K562 (cell line): Measurements from ENCODE around the gene GFOD1. TPM values are rescaled to one million over a fixed set of nuclear protein-coding genes. Genes with fewer than 3 reads are reported as not detected.
"Not testable (repeated sequence)": the region's sequence is repeated elsewhere in the genome, so short reads cannot be mapped to it uniquely, and the experiment has no call there.

ENCODE experiments used
- ATAC-seq: fragments of 200-7000 bp; cut with Tn5 transposase; 3 replicates; pipeline ENCODE4 v1.9.1; 2020; ENCODE audit warnings: moderate library complexity
- BruUV-seq: library from RNA; stranded (reverse); fragments of 400-500 nt; replicated peaks from 2 replicates; lab custom pipeline; 2021; lab: Mats Ljungman, UMichigan
- CTCF ChIA-PET: fragments of 300-600 bp; formaldehyde crosslinking; extraction: SDS; loops from one replicate; lab custom pipeline; 2021; ENCODE audit warnings: low intra/inter-chr PET ratio; lab: Yijun Ruan, JAX
- POLR2A ChIA-PET: fragments of 300-600, 350-650 bp; sonication (Branson Sonifier 250); formaldehyde crosslinking; extraction: SDS; loops from one replicate; lab custom pipeline; 2021; ENCODE audit warnings: antibody characterized with exemption, inconsistent platforms; lab: Yijun Ruan, JAX
- DNase-seq, 4 experiments: peaks; one replicate each; pipeline versions ENCODE4 v3.0.0 to v3.0.0-alpha.2; 2011 to 2018; ENCODE audit warnings: low spot score in 3 of 4, mixed read lengths in 3 of 4; ENCODE audit errors: extremely low read depth in 1 of 4
- FAIRE-seq: peaks from 2 replicates; lab custom pipeline; 2011; peaks lifted over from hg19 to GRCh38; lab: Jason Lieb, UNC
- H2AFZ ChIP-seq: 2 replicates; pipeline ENCODE4 v1.6.0; 2011; ENCODE audit warnings: low read depth, low read length, control low read depth, inconsistent platforms
- H3K27ac ChIP-seq: fragments of 200-600 bp; 3 replicates; pipeline ENCODE4 v1.8.0; 2011; ENCODE audit warnings: low read depth, mild to moderate bottlenecking, control low read depth, inconsistent platforms, low read length, moderate library complexity, mixed read lengths; ENCODE audit errors: extremely low read depth
- H3K27me3 ChIP-seq, 2 experiments: fragments of 300-600 bp in 1 of 2; 2 replicates in 1 of 2; 3 replicates in 1 of 2; pipeline versions ENCODE4 v1.6.0 to v1.8.0; 2011; ENCODE audit warnings: inconsistent platforms in 2 of 2, low read length in 2 of 2, mild to moderate bottlenecking in 1 of 2, mixed read lengths in 1 of 2, moderate library complexity in 1 of 2; ENCODE audit not compliant: control insufficient read depth in 2 of 2, insufficient read depth in 2 of 2
- H3K36me3 ChIP-seq: fragments of 300-600 bp; 3 replicates; pipeline ENCODE4 v1.8.0; 2011; ENCODE audit warnings: mild to moderate bottlenecking, low read length, inconsistent platforms; ENCODE audit not compliant: control insufficient read depth, insufficient read depth
- H3K4me1 ChIP-seq, 2 experiments: fragments of 200-600 bp in 1 of 2; replicated peaks in 1 of 2; 2 replicates in 1 of 2; 3 replicates in 1 of 2; pipeline versions ENCODE4 v1.5.1 to v1.8.0; 2011; ENCODE audit warnings: inconsistent platforms in 2 of 2, low read length in 2 of 2, mild to moderate bottlenecking in 1 of 2, mixed read lengths in 1 of 2, moderate library complexity in 1 of 2; ENCODE audit not compliant: control insufficient read depth in 2 of 2, insufficient read depth in 2 of 2
- H3K4me2 ChIP-seq: 2 replicates; pipeline ENCODE4 v1.6.1; 2011; ENCODE audit warnings: low read length, control low read depth, inconsistent platforms, mixed read lengths; ENCODE audit not compliant: insufficient read depth
- H3K4me3 ChIP-seq: fragments of 200-600 bp; sonication (generic), shearing (Covaris generic); 2 replicates; pipeline ENCODE4 v1.5.1; 2016; ENCODE audit warnings: control low read depth, inconsistent platforms
- H3K79me2 ChIP-seq: fragments of 200-600 bp; 3 replicates; pipeline ENCODE4 v1.8.0; 2011; ENCODE audit warnings: low read length, inconsistent platforms; ENCODE audit not compliant: control insufficient read depth, insufficient read depth
- H3K9ac ChIP-seq, 2 experiments: 2 replicates each; pipeline versions ENCODE4 v1.6.0 to v1.6.1; 2011; ENCODE audit warnings: low read depth in 2 of 2, low read length in 2 of 2, control low read depth in 1 of 2, inconsistent platforms in 1 of 2, mild to moderate bottlenecking in 1 of 2, mixed read lengths in 1 of 2; ENCODE audit not compliant: insufficient read depth in 1 of 2
- H3K9me1 ChIP-seq: one replicate; pipeline ENCODE4 v1.6.0; 2011; ENCODE audit warnings: inconsistent platforms, mild to moderate bottlenecking, low read length, moderate library complexity; ENCODE audit not compliant: control insufficient read depth, insufficient read depth
- H3K9me3 ChIP-seq: replicated peaks from 2 replicates; pipeline ENCODE4 v1.5.1; 2011; ENCODE audit warnings: low read depth, low read length, inconsistent platforms; ENCODE audit not compliant: control insufficient read depth, insufficient read depth
- H4K20me1 ChIP-seq: replicated peaks from 2 replicates; pipeline ENCODE4 v1.6.1; 2011; ENCODE audit warnings: low read length, inconsistent platforms, mixed read lengths; ENCODE audit not compliant: control insufficient read depth, insufficient read depth
- DACH1 ChIP-seq: fragments of 450-650 bp; IDR thresholded peaks from 2 replicates; pipeline ENCODE4 v1.6.1; 2018; ENCODE audit not compliant: partially characterized antibody
- PCBP2 ChIP-seq: fragments of 200-400 bp; formaldehyde crosslinking; IDR thresholded peaks from 2 replicates; pipeline ENCODE4 v1.6.1; 2018; ENCODE audit warnings: low read length, low read depth, mild to moderate bottlenecking, moderate library complexity; ENCODE audit not compliant: poor library complexity, severe bottlenecking
- RBM25 ChIP-seq: fragments of 200-400 bp; formaldehyde crosslinking; IDR thresholded peaks from 2 replicates; pipeline ENCODE4 v1.6.1; 2018; ENCODE audit warnings: low read length, low read depth, moderate library complexity; ENCODE audit not compliant: severe bottlenecking
- ZNF146 ChIP-seq: IDR thresholded peaks from one replicate; pipeline ENCODE4 v1.6.1; 2018; ENCODE audit warnings: missing compliant biosample characterization; ENCODE audit not compliant: unreplicated experiment
- WGBS: fragments of 100-300 bp; shearing (Covaris generic); methylation state at CpG from one replicate; pipeline ENCODE4 v1.1.6; 2016; ENCODE audit warnings: low coverage, mixed read lengths; ENCODE audit not compliant: insufficient coverage; ENCODE audit errors: missing lambda C conversion rate; 5-methylcytosine and 5-hydroxymethylcytosine counted together
- in situ Hi-C: fragments of 300-500 bp; cut with MboI; formaldehyde crosslinking; loops from 4 replicates; pipeline ENCODE4 v1.15.0; 2018; ENCODE audit warnings: inconsistent platforms, mixed read lengths
- intact Hi-C: fragments of 100-400 bp; cut with micrococcal nuclease; formaldehyde crosslinking; loops from 2 replicates; pipeline ENCODE4 v1.14.2; 2022
- polyA plus RNA-seq, 8 experiments: library from polyadenylated mRNA; depleted of rRNA in 4 of 8; stranded (reverse) in 5 of 8; unstranded in 3 of 8; fragments of >200 nt; fragmentation: Nextera tagmentation in 2 of 8; fragmentation: Illumina TruSeq in 1 of 8; extraction: Ambion mirVana in 2 of 8; extraction: Trizol in 1 of 8; gene quantifications; 2 replicates each; pipeline versions ENCODE4 v1.2.1 to v1.2.3, GENCODE V29; 2011 to 2014; ENCODE audit warnings: inconsistent platforms in 1 of 8, missing spikeins in 1 of 8
- total RNA-seq, 7 experiments: library from RNA; depleted of rRNA in 6 of 7; stranded (reverse); fragments of >200 nt in 6 of 7; fragmentation: Illumina TruSeq in 2 of 7; extraction: Trizol in 2 of 7; gene quantifications; 2 replicates each; pipeline versions ENCODE4 v1.2.1 to v1.2.3, GENCODE V29; 2011 to 2021; ENCODE audit warnings: low replicate concordance in 1 of 7
- TF ChIP-seq, protein P1 (sequence below): sonication (generic); formaldehyde crosslinking; IDR thresholded peaks from 2 replicates; pipeline ENCODE4 v1.8.0; 2022; ENCODE audit warnings: mild to moderate bottlenecking, missing genetic modification reagents

The GFOD1 gene
- total and polyA plus RNA-seq, 9 of the 15 experiments (the other 6 are each of a cell fraction or from before 2014, with no cell fraction given), result 3.8 to 12.0 (median 8.2) TPM

DNA sequence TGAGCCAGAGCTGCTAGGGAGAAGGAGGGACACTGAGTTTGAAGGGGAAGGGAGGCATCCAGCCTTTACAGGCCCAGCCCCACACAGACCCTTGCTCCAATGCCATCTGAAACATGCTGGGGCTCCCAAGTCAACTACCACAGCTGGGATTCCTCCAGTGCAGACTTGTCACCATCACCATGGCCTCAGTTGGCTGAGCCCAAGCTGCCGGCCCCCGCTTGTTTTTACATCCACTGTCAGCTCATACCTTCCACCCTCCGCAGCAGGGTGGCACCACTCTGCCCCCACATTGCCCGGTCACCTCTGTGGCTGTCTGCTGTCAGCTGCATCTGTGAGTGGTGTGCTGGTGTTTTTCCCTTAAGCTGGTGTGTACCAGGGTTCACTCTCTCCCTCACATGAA is 26.1 kb downstream of the GFOD1 start:
- FAIRE-seq, result no peak
- 63% methylated on average over 4 of the region's 4 CpGs for WGBS
- intact Hi-C loops, result no loop called here

DNA sequence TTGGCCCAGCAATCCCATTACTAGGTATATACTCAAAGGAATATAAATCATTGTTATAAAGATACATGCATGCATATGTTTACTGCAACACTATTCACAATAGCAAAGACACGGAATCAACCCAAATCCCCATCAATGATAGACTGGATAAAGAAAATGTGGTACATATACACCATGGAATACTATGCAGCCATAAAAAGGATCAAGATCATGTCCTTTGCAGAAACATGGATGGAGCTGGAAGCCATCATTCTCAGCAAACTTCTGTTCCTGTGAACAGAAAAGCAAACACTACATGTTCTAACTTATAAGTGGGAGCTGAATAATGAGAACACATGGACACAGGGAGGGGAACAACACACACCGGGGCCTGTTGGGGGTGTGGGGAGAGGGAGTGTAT is 27.1 kb downstream of the GFOD1 start:
- 10% methylated on average over 2 of the region's 2 CpGs for WGBS
- H3K9ac ChIP-seq, H3K4me2 ChIP-seq, H3K4me1 ChIP-seq, H2AFZ ChIP-seq, CTCF ChIA-PET, H3K9me1 ChIP-seq, BruUV-seq, ATAC-seq, H3K36me3 ChIP-seq, H3K4me3 ChIP-seq, FAIRE-seq, H3K27ac ChIP-seq, H3K9me3 ChIP-seq, H4K20me1 ChIP-seq, intact Hi-C loops, DNase-seq, in situ Hi-C loops: not testable (repeated sequence)
- POLR2A ChIA-PET, result interaction anchor here (0.6 kb wide), 1 partner anchor 23 kb away, joined by 3 read pairs; no protein-coding TSS in a partner anchor
- TF ChIP-seq ZNF146 (peak; percentile 86), DACH1 (peak; percentile 73), RBM25 (peak; percentile 23)
- TF ChIP-seq, all 486 proteins: peak for 3; not testable (repeated sequence) for 483
- not testable (repeated sequence) for H3K79me2 ChIP-seq, H3K27me3 ChIP-seq

More for the DNA sequence above, 26.1 kb downstream of the GFOD1 start:
- H3K27ac ChIP-seq, result no peak overlapping the region
- no peaks in the 10 kb centered on the region for H3K79me2 ChIP-seq
- H3K4me2 ChIP-seq, result no peak overlapping the region
- H3K9me3 ChIP-seq, result no peaks in the 10 kb centered on the region
- in situ Hi-C loops, result no loop called here
- TF ChIP-seq, protein P1, sequence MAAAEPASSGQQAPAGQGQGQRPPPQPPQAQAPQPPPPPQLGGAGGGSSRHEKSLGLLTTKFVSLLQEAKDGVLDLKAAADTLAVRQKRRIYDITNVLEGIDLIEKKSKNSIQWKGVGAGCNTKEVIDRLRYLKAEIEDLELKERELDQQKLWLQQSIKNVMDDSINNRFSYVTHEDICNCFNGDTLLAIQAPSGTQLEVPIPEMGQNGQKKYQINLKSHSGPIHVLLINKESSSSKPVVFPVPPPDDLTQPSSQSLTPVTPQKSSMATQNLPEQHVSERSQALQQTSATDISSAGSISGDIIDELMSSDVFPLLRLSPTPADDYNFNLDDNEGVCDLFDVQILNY (CRISPR knock-in tag), result 0 out of 2 replicates have a peak, but pooled peaks have one; percentile 28
- TF ChIP-seq PCBP2, result no peak
- no peaks in the 10 kb centered on the region; a peak in 1 of 5 replicates for H3K27me3 ChIP-seq
- H3K4me1 ChIP-seq, result no peaks in the 10 kb centered on the region
- POLR2A ChIA-PET, result interaction anchor here (0.9 to 1.3 kb wide), 2 partner anchors 12 to 22 kb away, joined by 3 to 4 read pairs; no protein-coding TSS in a partner anchor
- H3K9me1 ChIP-seq, result no peaks in the 10 kb centered on the region
- ATAC-seq (no peak), DNase-seq (no peak)
- H4K20me1 ChIP-seq, result no peaks in the 10 kb centered on the region
- BruUV-seq, result no TSS peak
- no peak overlapping the region for H3K4me3 ChIP-seq
- CTCF ChIA-PET, result no interaction called here
- no peak overlapping the region for H3K9ac ChIP-seq
- no peaks in the 10 kb centered on the region; the same call in 2 of the 3 replicates for H3K36me3 ChIP-seq
- no peak overlapping the region for H2AFZ ChIP-seq
